ENCODE data around the gene PPP6C.

DNA sequence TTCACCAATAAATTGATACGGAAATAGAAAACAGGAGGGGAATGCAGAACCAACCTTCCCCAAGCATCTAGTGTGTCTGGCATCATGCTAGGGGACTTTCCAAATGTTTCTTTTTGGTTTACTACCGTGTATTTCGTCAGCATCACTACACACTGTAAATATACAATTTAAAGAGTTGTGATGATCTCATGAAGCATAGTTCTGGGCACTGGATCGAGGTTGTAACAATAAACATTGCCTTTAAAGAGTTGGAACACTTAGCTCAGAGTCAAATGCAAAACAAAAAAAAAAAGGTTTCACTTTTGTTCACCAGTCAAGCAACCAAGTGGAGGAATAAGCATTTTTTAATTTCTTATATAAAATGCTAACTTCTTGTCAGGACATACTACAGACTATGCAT lies 43.4 kb downstream of the PPP6C start:
- TF ChIP-seq, protein P1, sequence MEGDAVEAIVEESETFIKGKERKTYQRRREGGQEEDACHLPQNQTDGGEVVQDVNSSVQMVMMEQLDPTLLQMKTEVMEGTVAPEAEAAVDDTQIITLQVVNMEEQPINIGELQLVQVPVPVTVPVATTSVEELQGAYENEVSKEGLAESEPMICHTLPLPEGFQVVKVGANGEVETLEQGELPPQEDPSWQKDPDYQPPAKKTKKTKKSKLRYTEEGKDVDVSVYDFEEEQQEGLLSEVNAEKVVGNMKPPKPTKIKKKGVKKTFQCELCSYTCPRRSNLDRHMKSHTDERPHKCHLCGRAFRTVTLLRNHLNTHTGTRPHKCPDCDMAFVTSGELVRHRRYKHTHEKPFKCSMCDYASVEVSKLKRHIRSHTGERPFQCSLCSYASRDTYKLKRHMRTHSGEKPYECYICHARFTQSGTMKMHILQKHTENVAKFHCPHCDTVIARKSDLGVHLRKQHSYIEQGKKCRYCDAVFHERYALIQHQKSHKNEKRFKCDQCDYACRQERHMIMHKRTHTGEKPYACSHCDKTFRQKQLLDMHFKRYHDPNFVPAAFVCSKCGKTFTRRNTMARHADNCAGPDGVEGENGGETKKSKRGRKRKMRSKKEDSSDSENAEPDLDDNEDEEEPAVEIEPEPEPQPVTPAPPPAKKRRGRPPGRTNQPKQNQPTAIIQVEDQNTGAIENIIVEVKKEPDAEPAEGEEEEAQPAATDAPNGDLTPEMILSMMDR (IDR thresholded peaks at IDR 0.05): no peak
- TF ChIP-seq ZFX (IDR thresholded peaks at IDR 0.05; ENCODE audit: borderline replicate concordance): no peak
